Trophoblast cell (in vitro differentiated cells and primary cell): ENCODE data around the gene DENND1A.

Experiments
- DNase-seq, 2 donors: peaks; one replicate each; pipeline ENCODE4 v3.0.0-alpha.2; 2016
- H2AFZ ChIP-seq: 2 replicates; pipeline ENCODE4 v1.6.1; 2013; ENCODE audit warnings: low read length, moderate library complexity, mild to moderate bottlenecking; ENCODE audit not compliant: insufficient read depth, poor library complexity
- H2AK5ac ChIP-seq: 2 replicates; pipeline ENCODE4 v1.6.1; 2013; ENCODE audit warnings: mild to moderate bottlenecking, low read length
- H2BK120ac ChIP-seq: 2 replicates; pipeline ENCODE4 v1.6.1; 2013; ENCODE audit warnings: low read length, mild to moderate bottlenecking, moderate library complexity; ENCODE audit not compliant: insufficient read depth, poor library complexity
- H2BK12ac ChIP-seq: 2 replicates; pipeline ENCODE4 v1.6.1; 2013; ENCODE audit warnings: mild to moderate bottlenecking, low read length, moderate library complexity
- H2BK5ac ChIP-seq: 2 replicates; pipeline ENCODE4 v1.6.1; 2013; ENCODE audit warnings: low read length, low read depth, moderate library complexity, mild to moderate bottlenecking; ENCODE audit not compliant: poor library complexity
- H3K14ac ChIP-seq: 2 replicates; pipeline ENCODE4 v1.6.1; 2013; ENCODE audit warnings: mild to moderate bottlenecking, low read length
- H3K18ac ChIP-seq: 2 replicates; pipeline ENCODE4 v1.6.1; 2013; ENCODE audit warnings: mild to moderate bottlenecking, low read length
- H3K23ac ChIP-seq: 2 replicates; pipeline ENCODE4 v1.6.1; 2013; ENCODE audit warnings: low read length
- H3K27ac ChIP-seq: 2 replicates; pipeline ENCODE4 v1.5.1; 2013; ENCODE audit warnings: low read depth, mild to moderate bottlenecking, inconsistent platforms, low read length, moderate library complexity
- H3K27me3 ChIP-seq: 2 replicates; pipeline ENCODE4 v1.6.1; 2013; ENCODE audit warnings: inconsistent platforms, mild to moderate bottlenecking, low read length, moderate library complexity; ENCODE audit not compliant: insufficient read depth
- H3K36me3 ChIP-seq, 2 experiments: 1 replicate in 1 of 2; 2 replicates in 1 of 2; pipeline ENCODE4 v1.6.1; 2013; ENCODE audit warnings: low read length in 2 of 2, mild to moderate bottlenecking in 2 of 2, moderate library complexity in 1 of 2; ENCODE audit not compliant: insufficient read depth in 2 of 2, control insufficient read depth in 1 of 2
- H3K4ac ChIP-seq: 2 replicates; pipeline ENCODE4 v1.6.1; 2013; ENCODE audit warnings: low read depth, mild to moderate bottlenecking, low read length, moderate library complexity
- H3K4me1 ChIP-seq, 2 experiments: 1 replicate in 1 of 2; 2 replicates in 1 of 2; pipeline ENCODE4 v1.6.1; 2013; ENCODE audit warnings: low read length in 2 of 2, mild to moderate bottlenecking in 2 of 2, moderate library complexity in 1 of 2; ENCODE audit not compliant: insufficient read depth in 2 of 2, control insufficient read depth in 1 of 2
- H3K4me2 ChIP-seq: 2 replicates; pipeline ENCODE4 v1.6.1; 2013; ENCODE audit warnings: inconsistent platforms, mild to moderate bottlenecking, low read length, moderate library complexity
- H3K4me3 ChIP-seq: 2 replicates; pipeline ENCODE4 v1.5.1; 2013; ENCODE audit warnings: mild to moderate bottlenecking, low read depth, low read length, inconsistent platforms
- H3K79me1 ChIP-seq: one replicate; pipeline ENCODE4 v1.6.1; 2013; ENCODE audit warnings: low read length
- H3K79me2 ChIP-seq: 2 replicates; pipeline ENCODE4 v1.6.1; 2013; ENCODE audit warnings: low read length, mild to moderate bottlenecking; ENCODE audit not compliant: control insufficient read depth, insufficient read depth, poor library complexity
- H3K9ac ChIP-seq: 2 replicates; pipeline ENCODE4 v1.6.1; 2013; ENCODE audit warnings: mild to moderate bottlenecking, low read length
- H3K9me3 ChIP-seq: 2 replicates; pipeline ENCODE4 v1.6.1; 2013; ENCODE audit warnings: low read depth, mild to moderate bottlenecking, control low read depth, inconsistent platforms, low read length; ENCODE audit not compliant: insufficient read depth
- H4K12ac ChIP-seq: 2 replicates; pipeline ENCODE4 v1.6.1; 2013; ENCODE audit warnings: low read depth, mild to moderate bottlenecking, low read length, moderate library complexity
- H4K8ac ChIP-seq: 2 replicates; pipeline ENCODE4 v1.6.1; 2013; ENCODE audit warnings: low read depth, mild to moderate bottlenecking, low read length, moderate library complexity
- H4K91ac ChIP-seq: one replicate; pipeline ENCODE4 v1.6.1; 2013; ENCODE audit warnings: low read depth, mild to moderate bottlenecking, low read length, moderate library complexity
- WGBS: extraction: QIAGEN DNeasy Blood & Tissue Kit; methylation state at CpG from one replicate; pipeline ENCODE4 v1.1.7; 2013; ENCODE audit warnings: missing lambda C conversion rate; ENCODE audit not compliant: insufficient read length, insufficient coverage; ENCODE audit errors: extremely low coverage; 5-methylcytosine and 5-hydroxymethylcytosine counted together

The DENND1A gene

GRCh38 chr9:123523001-123523400 is 406.9 kb downstream of the DENND1A start:
- Histone ChIP-seq H3K79me2 (no peaks in the 10 kb centered on the region), H4K12ac (no peak overlapping the region), H2BK120ac (no peak overlapping the region), H3K9ac (no peak overlapping the region), H4K91ac (no peak overlapping the region), H3K27me3 (no peaks in the 10 kb centered on the region), H4K8ac (no peak overlapping the region), H2BK5ac (no peak overlapping the region), H2AK5ac (no peak overlapping the region), H3K36me3 (no peaks in the 10 kb centered on the region), H3K18ac (no peak overlapping the region), H2BK12ac (no peak overlapping the region), H3K4me3 (no peak overlapping the region), H3K9me3 (no peaks in the 10 kb centered on the region), H3K27ac (no peak overlapping the region), H3K4me1 (no peaks in the 10 kb centered on the region), H3K79me1 (no peaks in the 10 kb centered on the region), H3K4ac (no peak overlapping the region), H3K4me2 (no peak overlapping the region), H3K14ac (no peak overlapping the region), H2AFZ (no peak overlapping the region), H3K23ac (no peak overlapping the region)
- WGBS = no CpG with 5 or more reads among the region's 6 CpGs
- peak in 1 of 2 donors; percentile 8 for DNase-seq

GRCh38 chr9:123522251-123522650 is 407.7 kb downstream of the DENND1A start:
- WGBS = no CpG with 5 or more reads among the region's 2 CpGs
- Histone ChIP-seq H2BK120ac (no peak overlapping the region), H3K4me1 (no peaks in the 10 kb centered on the region), H3K79me2 (no peaks in the 10 kb centered on the region), H3K27ac (no peak overlapping the region), H4K91ac (no peak overlapping the region), H3K79me1 (no peaks in the 10 kb centered on the region), H3K36me3 (no peaks in the 10 kb centered on the region), H3K27me3 (no peaks in the 10 kb centered on the region), H4K12ac (no peak overlapping the region), H3K23ac (no peak overlapping the region), H3K9ac (no peak overlapping the region), H2BK12ac (no peak overlapping the region), H2AFZ (no peak overlapping the region), H3K4me3 (no peak overlapping the region), H3K4ac (no peak overlapping the region), H3K9me3 (no peaks in the 10 kb centered on the region), H2BK5ac (no peak overlapping the region), H4K8ac (no peak overlapping the region), H3K4me2 (no peak overlapping the region), H3K14ac (no peak overlapping the region), H3K18ac (no peak overlapping the region), H2AK5ac (no peak overlapping the region)
- no peak for DNase-seq

- Histone ChIP-seq H4K8ac (no peak overlapping the region), H3K9me3 (no peaks in the 10 kb centered on the region), H2BK120ac (no peak overlapping the region), H3K27ac (no peak overlapping the region), H3K36me3 (no peaks in the 10 kb centered on the region), H3K9ac (no peak overlapping the region), H2AK5ac (no peak overlapping the region), H3K27me3 (no peaks in the 10 kb centered on the region), H4K91ac (no peak overlapping the region), H3K4me1 (peaks cover 7% of the 10 kb centered on the region in 2 experiments), H3K23ac (no peak overlapping the region), H3K4me3 (no peak overlapping the region), H4K12ac (no peak overlapping the region), H3K14ac (no peak overlapping the region), H3K4ac (no peak overlapping the region), H2BK5ac (no peak overlapping the region), H3K4me2 (no peak overlapping the region), H2BK12ac (no peak overlapping the region), H2AFZ (no peak overlapping the region), H3K18ac (no peak overlapping the region), H3K79me2 (no peaks in the 10 kb centered on the region), H3K79me1 (no peaks in the 10 kb centered on the region)
- DNase-seq = no peak
- WGBS = no CpG with 5 or more reads among the region's 1 CpG
Observed at GRCh38 chr9:123518338-123518737, 411.6 kb downstream of the DENND1A start.

GRCh38 chr9:123517512-123517911 is 412.4 kb downstream of the DENND1A start:
- no peak overlapping the region for H3K18ac ChIP-seq
- H2AFZ ChIP-seq = no peak overlapping the region
- H4K12ac ChIP-seq = no peak overlapping the region
- H4K91ac ChIP-seq = no peak overlapping the region
- no peaks in the 10 kb centered on the region for H3K9me3 ChIP-seq
- no peak overlapping the region for H3K23ac ChIP-seq
- H3K14ac ChIP-seq = no peak overlapping the region
- no peak overlapping the region for H2BK120ac ChIP-seq
- no peak overlapping the region for H2BK12ac ChIP-seq
- H3K4me3 ChIP-seq = no peak overlapping the region
- H3K4me1 ChIP-seq = peaks cover 7 to 8% of the 10 kb centered on the region in 2 experiments
- no peak for DNase-seq
- no peak overlapping the region for H3K27ac ChIP-seq
- no peak overlapping the region for H3K9ac ChIP-seq
- no peaks in the 10 kb centered on the region for H3K36me3 ChIP-seq
- H3K79me2 ChIP-seq = no peaks in the 10 kb centered on the region
- H3K79me1 ChIP-seq = no peaks in the 10 kb centered on the region
- H3K4me2 ChIP-seq = no peak overlapping the region
- no peak overlapping the region for H2AK5ac ChIP-seq
- H4K8ac ChIP-seq = no peak overlapping the region
- no CpG with 5 or more reads among the region's 4 CpGs for whole genome bisulfite sequencing
- H3K27me3 ChIP-seq = no peaks in the 10 kb centered on the region
- H2BK5ac ChIP-seq = no peak overlapping the region
- no peak overlapping the region for H3K4ac ChIP-seq
